Measurements from ENCODE around the gene TANGO6.

Gene TANGO6

GRCh38 chr16:68869492-68870088, 26.3 kb downstream of the TANGO6 start:
- DNase-seq: no peak

DNA sequence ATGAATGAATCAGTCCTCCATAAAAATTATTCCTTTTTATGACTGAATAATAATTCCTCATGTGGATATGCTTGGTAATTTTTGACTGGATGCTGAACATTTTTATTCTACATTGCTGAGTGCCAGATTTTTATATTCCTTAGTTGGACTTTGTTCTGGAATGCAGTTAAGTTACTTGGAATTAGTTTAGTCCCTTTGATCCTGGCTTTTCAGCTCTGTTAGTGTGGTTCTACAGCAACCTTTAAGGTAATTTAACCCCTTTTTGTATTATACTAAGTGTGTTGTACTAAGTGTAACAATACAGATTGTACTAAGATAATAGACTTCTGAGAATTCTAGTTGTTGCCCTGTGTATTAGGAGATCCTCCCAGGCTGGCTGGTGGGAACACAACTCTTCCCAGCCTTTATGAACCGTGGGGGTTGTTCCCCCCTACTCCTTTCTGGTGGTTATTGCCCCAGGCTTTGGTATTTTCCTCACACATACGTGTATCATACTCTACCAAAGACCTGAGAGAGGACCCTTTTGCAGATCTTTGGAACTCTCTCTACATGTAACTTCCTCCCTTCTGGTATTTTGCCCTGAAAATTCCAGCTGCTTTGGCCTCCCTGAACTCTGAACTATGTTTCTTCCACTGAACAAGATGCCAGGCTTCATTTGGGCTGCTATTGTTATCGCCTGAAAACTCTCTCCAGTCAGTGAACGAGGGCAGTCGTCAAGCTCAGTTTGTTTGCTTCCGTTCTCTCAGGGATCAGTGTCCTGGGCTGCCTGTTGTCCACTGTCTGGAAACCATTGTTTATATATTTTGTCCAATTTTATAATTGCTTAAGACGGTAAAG, 30.5 kb downstream of the TANGO6 start:
- DNase-seq: no peak

DNA sequence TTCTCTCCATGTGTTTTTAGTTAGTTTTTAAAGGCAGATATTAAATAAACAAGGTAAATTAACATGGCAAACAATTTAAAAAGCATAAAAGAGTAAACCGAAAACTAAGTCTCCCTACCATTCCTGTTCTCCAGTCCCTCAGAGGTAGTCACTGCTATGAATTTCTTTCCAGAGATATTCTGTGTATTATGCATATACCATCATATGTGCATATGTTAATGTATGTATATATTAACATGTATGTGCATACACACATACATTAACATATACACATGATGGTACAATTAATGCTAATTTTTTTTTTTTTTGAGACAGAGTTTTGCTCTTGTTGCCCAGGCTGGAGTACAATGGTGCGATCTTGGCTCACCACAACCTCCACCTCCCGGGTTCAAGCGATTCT, 32.5 kb downstream of the TANGO6 start:
- no peak for DNase-seq

- DNase-seq: no peak
These were observed 40.4 kb downstream of the TANGO6 start for GRCh38 chr16:68883685-68884084.

- DNase-seq: no peak
These were observed 41.1 kb downstream of the TANGO6 start for GRCh38 chr16:68884401-68884800.

DNA sequence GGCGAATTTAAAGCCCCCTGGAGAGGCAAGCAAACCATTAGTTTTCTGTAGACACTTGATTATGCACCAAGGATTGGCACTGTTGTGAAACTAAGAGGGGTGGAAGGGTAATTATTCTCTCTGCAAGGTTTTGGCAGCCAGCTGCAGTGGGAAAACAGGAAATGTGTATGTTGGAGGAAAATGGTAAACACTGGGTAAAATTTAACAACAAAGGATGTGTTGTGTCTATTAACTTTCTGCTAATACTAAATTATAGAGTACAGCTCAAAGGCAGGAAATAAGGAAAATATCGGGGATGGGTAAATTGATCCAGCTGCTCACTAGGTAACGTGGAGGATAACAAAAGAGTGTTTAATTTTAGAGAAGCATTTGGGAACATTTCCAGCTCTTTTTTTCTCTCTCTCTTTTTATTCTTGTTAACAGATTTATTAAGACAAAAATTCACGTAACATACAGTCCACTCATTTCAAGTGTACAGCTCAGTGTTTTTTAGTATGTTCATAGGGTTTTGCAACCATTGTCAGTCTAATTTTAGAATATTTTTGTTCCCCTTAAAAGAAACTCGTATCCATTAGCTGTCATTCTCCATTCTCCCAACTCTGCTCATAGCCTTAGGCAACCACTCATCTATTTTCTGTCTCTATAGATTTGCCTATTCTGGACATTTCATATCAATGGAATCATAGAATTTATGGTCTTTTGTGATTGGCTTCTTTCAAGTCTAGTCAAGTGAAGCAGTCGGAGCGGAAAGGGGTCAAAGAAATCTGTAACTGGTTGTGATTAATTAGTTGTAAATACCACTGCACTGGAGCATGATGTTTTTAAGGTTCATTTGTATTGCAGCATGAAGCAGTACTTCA, 41.8 kb downstream of the TANGO6 start:
- no peak for DNase-seq

GRCh38 chr16:68887107-68887506, 43.8 kb downstream of the TANGO6 start:
- no peak for DNase-seq

GRCh38 chr16:68889508-68890150, 46.3 kb downstream of the TANGO6 start:
- no peak for DNase-seq

GRCh38 chr16:68892214-68892613, 48.9 kb downstream of the TANGO6 start:
- no peak for DNase-seq

DNA sequence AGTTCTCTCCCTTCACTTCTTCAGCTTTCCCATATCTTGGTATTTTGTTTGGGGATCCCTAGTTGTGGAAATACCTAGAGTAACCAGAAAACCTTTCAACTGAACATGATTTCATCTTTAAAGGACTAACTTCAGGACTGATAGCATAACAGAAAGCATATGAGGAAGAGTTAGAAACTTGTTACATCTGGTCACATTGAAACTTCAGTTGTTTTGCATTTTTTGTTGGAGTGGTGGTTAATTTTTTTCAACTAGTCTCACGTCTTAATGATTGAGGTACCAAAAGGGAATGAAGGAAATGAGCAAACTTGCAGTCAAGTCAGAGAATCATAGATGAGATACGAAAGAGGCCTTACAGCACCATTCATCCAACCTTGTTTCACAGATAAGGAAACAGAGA, 49.6 kb downstream of the TANGO6 start:
- DNase-seq: no peak

- DNase-seq: no peak
These were observed 50.7 kb downstream of the TANGO6 start for GRCh38 chr16:68893710-68894705.

DNA sequence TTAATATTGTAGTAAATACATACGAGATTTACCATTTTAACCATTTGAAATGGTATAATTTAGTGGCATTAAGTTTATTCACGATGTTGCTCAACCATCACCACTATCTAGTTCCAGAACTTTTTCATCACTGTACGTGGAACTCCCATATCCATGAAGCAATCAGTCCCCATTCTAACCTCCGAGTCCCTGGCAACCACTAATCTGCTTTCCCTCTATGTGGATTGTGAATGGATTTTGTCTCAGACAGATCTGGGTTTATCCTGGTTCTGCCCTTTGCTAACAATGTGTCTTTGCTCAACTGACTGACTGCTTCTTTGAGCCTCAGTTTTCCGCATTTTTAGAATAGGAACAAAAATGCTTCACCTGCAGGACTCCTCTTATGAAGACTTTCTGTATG, 51.4 kb downstream of the TANGO6 start:
- no peak for DNase-seq

DNA sequence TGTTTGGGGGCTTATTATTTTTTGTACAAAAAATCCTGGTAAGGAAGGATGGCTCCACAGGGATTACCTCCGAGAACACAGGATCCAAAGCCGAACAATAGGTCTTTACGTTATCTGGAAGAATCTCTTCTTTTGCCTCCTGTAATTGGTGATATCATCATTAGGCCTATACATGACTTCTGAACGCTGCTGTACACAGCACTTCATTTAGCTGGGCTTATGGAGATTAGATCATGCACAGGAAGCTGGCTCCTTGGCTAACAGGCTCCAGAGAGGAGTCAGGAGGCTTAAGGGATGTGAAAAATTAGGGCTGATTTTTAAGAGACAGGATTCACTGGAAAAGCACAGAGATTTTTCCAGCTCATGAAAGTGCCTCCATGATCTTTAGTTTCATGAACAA, 54.7 kb downstream of the TANGO6 start:
- DNase-seq: no peak

DNA sequence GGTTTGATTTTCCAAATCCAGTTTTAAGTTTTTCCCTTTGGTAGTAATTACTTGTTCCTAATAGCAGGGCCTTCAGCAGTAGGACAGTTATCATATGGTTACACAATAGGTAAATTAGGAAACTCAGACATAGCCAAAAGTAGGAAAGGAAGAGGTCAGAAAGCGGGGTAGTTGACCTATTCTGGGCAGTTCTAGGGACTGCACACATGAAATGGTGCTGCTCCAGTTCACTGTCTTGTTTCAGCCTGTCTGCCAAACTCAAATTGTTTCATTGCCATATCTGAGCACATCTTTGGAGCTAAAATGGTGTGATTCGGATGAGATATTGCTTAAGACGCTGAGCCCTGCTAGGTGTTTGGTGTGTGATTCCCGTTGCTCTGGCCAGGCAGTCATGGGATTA, 56.7 kb downstream of the TANGO6 start:
- no peak for DNase-seq

DNA sequence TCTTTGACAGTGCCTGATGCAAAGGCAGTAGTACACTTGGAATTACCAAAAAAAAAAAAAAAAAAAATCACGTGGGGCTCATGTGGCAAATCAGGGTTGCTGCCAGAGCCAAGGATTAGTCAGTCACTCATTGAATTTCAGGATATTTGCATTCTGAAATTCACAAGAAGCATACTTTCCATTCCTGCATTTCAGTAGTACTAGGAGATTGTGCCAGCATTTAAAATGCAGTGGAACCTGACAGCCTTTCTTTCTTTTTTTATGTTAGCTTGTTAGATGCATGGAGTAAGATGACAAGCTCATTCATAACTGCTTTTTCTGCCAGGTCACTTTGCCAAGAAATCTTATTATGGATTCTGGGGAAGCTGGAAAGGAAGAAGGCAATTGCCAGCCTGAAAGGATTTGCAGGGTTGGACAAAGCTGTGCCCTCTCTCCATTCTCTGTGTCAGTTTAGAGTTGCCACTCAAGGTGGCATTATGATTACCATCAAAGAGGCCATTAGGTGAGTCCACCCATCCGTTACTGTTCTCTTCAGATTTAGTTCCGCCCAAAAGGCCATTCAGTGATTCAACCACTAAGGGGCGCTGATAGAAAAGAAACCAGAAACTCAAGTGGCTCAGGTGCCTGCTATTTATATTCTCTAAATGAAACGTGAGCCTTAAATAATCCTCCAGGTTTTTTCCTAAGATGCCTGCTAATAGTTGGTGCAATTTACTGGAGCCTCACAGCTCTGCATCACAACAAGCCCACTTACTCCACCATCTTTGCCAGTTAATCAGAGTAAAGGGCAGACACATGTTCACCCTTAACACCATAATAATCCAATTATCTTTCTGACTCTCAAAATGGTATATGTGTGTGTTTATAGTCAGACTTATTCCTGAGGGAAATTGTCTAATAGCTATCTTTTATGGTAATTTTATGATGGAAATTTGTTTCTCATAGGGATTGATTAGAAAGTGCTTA, 59.0 kb downstream of the TANGO6 start:
- DNase-seq: peak; percentile 51

DNA sequence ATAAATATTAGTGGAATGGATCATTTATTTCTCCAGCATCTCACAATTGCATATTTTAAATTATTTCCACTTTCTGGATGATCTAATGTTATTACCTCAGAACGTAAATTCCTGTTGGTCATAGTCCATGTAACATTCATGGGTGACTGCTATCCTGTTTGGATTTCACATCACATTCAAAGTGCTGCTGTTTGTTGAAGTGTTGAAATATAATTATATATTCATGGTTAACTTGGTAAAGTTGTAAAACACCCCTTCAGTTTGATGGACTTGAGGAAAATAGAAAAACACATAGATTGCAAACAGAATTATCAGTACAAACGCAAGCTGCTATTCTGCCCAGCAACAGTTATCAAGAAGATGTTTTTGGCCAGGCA, 59.6 kb downstream of the TANGO6 start:
- DNase-seq: no peak

- no peak for DNase-seq
These were observed 64.0 kb downstream of the TANGO6 start for GRCh38 chr16:68907297-68907696.

GRCh38 chr16:68907781-68908181, 64.5 kb downstream of the TANGO6 start:
- DNase-seq: no peak

- no peak for DNase-seq
These were observed 65.9 kb downstream of the TANGO6 start for GRCh38 chr16:68909099-68909733.

DNA sequence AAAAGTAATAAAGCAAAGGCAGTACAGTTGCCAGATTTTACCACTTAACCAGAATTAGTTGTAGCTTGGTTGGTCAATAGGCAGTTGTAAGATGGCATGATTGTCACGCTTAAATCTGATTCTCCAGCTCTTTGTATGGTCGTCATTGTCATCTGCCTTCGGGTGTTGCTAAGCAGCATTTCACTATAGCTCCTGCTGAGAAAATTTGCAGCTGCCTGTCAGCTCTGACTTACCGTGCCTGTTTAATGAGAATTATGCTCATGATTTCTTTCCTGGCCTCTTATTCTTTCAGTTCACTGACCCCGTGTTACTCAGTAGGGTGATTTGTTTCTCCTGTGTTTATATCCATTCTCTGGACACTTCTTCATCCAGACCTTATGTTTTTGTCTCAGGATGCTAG, 66.7 kb downstream of the TANGO6 start:
- DNase-seq: no peak

Data from HCEC 1CT (cell line).